ENCODE data around the gene FADS3. TPM values are rescaled to one million over a fixed set of nuclear protein-coding genes. Genes with fewer than 3 reads are reported as not detected.

The FADS3 gene
- total and polyA plus RNA-seq, 2 of the 4 experiments (the other 2 are of a cell fraction): 54.5 to 110 TPM

DNA sequence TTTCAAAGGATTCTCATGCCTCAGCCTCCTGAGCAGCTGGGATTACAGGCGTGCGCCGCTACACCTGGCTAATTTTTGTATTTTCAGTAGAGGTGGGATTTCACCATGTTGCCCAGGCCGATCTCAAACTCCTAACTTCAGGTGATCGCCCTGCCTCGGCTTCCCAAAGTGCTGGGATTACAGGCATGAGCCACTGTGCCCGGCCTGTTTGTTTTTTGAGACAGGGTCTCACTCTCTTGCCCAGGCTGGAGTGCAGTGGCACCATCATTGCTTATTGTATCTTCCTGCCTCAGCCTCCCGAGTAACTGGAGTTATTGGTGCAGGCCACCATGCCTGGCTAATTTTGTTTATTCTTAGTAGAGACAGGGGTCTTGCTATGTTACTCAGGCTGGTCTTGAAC is 55.2 kb downstream of the FADS3 start:
- peaks cover 40% of the 10 kb centered on the region; the same call in 1 of the 2 replicates for H4K20me1 ChIP-seq (ENCODE audit: insufficient read depth, low read length)
- WGBS, 2 experiments (ENCODE audit: extremely low coverage in 2 of 2, insufficient read length in 1 of 2): 60% methylated on average over 1 of the region's 8 CpGs; no CpG with 5 or more reads in 1 of the 2 experiments
- TF ChIP-seq RCOR1 (IDR thresholded peaks at IDR 0.05; ENCODE audit: insufficient replicate concordance, low read length) (no peak), RFX5 (IDR thresholded peaks at IDR 0.05; ENCODE audit: low read depth, low read length) (no peak), CTCF (conservative IDR thresholded peaks at IDR 0.05; ENCODE audit: low read depth, low read length) (no peak), CHD1 (IDR thresholded peaks at IDR 0.05; ENCODE audit: low read depth, low read length) (no peak)

More for the DNA sequence above, 55.2 kb downstream of the FADS3 start:
- Histone ChIP-seq H3K9me3 (ENCODE audit: control insufficient read depth, insufficient read depth, low read length) (no peaks in the 10 kb centered on the region), H2AFZ (replicated peaks; ENCODE audit: low read length, poor library complexity) (no peak overlapping the region), H4K91ac (ENCODE audit: insufficient read depth, low read depth, low read length) (no peak overlapping the region), H4K5ac (ENCODE audit: low read depth, low read length) (no peak overlapping the region), H2BK15ac (ENCODE audit: low read depth, low read length) (no peak overlapping the region), H3K9me1 (ENCODE audit: insufficient read depth, low read length) (peaks cover 19% of the 10 kb centered on the region), H3K14ac (replicated peaks; ENCODE audit: low read depth, low read length) (no peak overlapping the region), H3K4me1 (ENCODE audit: control insufficient read depth, insufficient read depth, low read length) (peaks cover 7% of the 10 kb centered on the region; the same call in 1 of the 2 replicates), H2AK9ac (replicated peaks; ENCODE audit: low read depth, low read length, poor library complexity) (no peak overlapping the region), H2BK20ac (ENCODE audit: low read depth, low read length) (no peak overlapping the region), H3K4ac (ENCODE audit: low read depth, low read length) (no peak overlapping the region), H3K36me3 (ENCODE audit: control insufficient read depth, insufficient read depth, low read length) (peaks cover 26% of the 10 kb centered on the region), H3K79me1 (ENCODE audit: low read depth in 1 of 2, low read length in 2 of 2) (peaks cover 8 to 68% of the 10 kb centered on the region in 2 experiments; a peak in 3 of 4 replicates), H2BK5ac (ENCODE audit: low read depth, low read length, poor library complexity, severe bottlenecking) (no peak overlapping the region), H3K9ac (ENCODE audit: low read depth, low read length) (no peak overlapping the region), H3K4me2 (ENCODE audit: low read depth, low read length) (no peak overlapping the region), H3K23ac (ENCODE audit: low read depth, low read length) (no peak overlapping the region), H3K27me3 (ENCODE audit: control insufficient read depth, insufficient read depth, low read length) (no peaks in the 10 kb centered on the region), H3K27ac (ENCODE audit: insufficient read depth, low read length) (no peak overlapping the region), H2AK5ac (ENCODE audit: low read depth, low read length) (no peak overlapping the region), H3K18ac (ENCODE audit: low read depth, low read length) (no peak overlapping the region), H4K8ac (ENCODE audit: low read depth in 2 of 2, low read length in 2 of 2) (no peak overlapping the region), H3K4me3 (ENCODE audit: insufficient read depth, low read depth, low read length) (no peak overlapping the region), H2BK120ac (ENCODE audit: low read depth, low read length) (no peak overlapping the region), H3K56ac (ENCODE audit: extremely low read depth, insufficient read depth, low read length) (no peak overlapping the region)
- intact Hi-C loops (cut with micrococcal nuclease): no loop called here
- CTCF ChIA-PET: no interaction called here
- dilution Hi-C loops (cut with HindIII; ENCODE audit: low sequenced_read_pairs, unreplicated experiment): no loop called here
- DNase-seq (no peak), ATAC-seq (ENCODE audit: low read depth) (no peak)
- in situ Hi-C loops (cut with MboI; ENCODE audit: low sequenced_read_pairs): no loop called here
- BruUV-seq (replicated peaks): no TSS peak
- POLR2A ChIA-PET (ENCODE audit: unreplicated experiment): no interaction called here
